A549 treated with CpdA at 1 μM for 4 hours (cell line): Measurements from ENCODE around the gene GPR155. TPM values are rescaled to one million over a fixed set of nuclear protein-coding genes. Genes with fewer than 3 reads are reported as not detected.

Experiments
- total RNA-seq: library from RNA; stranded (reverse); fragments of 200-300 nt; extraction: Qiagen RNA extraction; gene quantifications from 5 replicates; pipeline ENCODE4 v1.2.3, GENCODE V29; 2022; ENCODE audit warnings: low read depth

Gene GPR155, protein sequence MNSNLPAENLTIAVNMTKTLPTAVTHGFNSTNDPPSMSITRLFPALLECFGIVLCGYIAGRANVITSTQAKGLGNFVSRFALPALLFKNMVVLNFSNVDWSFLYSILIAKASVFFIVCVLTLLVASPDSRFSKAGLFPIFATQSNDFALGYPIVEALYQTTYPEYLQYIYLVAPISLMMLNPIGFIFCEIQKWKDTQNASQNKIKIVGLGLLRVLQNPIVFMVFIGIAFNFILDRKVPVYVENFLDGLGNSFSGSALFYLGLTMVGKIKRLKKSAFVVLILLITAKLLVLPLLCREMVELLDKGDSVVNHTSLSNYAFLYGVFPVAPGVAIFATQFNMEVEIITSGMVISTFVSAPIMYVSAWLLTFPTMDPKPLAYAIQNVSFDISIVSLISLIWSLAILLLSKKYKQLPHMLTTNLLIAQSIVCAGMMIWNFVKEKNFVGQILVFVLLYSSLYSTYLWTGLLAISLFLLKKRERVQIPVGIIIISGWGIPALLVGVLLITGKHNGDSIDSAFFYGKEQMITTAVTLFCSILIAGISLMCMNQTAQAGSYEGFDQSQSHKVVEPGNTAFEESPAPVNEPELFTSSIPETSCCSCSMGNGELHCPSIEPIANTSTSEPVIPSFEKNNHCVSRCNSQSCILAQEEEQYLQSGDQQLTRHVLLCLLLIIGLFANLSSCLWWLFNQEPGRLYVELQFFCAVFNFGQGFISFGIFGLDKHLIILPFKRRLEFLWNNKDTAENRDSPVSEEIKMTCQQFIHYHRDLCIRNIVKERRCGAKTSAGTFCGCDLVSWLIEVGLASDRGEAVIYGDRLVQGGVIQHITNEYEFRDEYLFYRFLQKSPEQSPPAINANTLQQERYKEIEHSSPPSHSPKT
- 0.24 to 0.77 TPM (median 0.29 TPM) in 5 replicates for total RNA-seq

DNA sequence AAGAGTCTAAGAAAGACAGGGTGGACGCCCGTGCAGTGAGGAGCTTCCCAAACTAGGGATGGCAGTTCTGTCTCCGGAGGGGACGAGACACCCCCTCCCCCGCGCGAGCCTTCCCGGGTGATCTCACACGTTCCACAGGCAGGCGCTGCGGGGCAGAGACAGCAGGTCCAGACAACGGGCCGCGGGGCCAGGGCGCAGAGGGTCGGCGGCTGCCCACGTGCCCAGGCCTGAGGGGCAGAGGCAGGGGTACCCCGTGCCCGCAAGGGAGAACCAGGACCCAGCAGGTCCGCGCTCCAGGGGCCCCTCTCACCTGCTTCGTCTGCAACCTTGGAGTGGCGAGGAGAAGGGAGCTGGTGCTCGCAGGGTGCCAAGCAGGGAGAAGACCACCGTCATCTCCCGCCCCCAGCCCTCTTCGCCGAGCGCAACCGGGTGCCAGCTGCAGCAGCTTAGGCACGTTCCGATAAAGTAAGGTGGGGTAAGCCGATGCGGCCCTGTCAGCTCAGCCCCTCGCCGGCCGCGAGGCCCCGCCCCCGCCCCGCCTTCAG is at the start of gene GPR155:
Gene GPR155 (minus strand): TSS at position 467 of the 545 bp plus-strand sequence. CDS start 5,073 bp downstream, outside the sequence.

DNA sequence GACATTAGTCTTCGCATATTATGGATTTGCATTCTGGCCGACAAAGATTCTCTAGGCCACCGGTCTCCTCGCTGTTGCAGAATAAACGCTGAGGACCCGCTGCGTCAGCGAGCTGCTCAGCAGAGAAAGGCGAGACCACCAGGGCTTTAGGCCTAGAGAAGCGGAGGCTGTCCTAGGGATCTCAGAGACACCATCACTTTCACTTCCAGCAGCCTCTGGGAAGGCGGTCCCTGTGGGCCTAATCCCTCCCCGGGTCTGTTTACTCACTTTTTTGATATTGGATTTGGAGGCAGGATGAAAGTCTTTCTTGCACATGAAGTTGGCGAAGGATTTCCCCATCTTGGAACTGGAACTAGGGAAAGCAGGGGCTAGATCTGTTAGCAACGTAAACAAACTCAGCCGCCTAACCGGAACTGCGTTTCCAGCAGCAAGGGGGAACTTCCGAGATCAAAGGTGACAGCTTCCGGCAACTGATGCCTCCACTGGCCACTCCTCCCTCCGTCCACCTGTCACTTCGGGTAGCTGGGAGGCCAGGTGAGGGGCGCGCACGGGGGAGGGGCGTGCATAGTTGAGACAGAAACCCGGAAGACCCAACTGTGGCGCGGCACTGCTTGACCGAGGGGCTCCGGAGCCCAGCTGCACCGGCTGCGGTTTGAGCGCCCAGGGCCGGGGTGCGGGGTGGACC is 91.4 kb downstream of the GPR155 start, which contains the start of gene SCRN3:
Gene SCRN3 (plus strand): TSS at position 447 of the 685 bp plus-strand sequence. CDS start 2,554 bp downstream, outside the sequence.

Other genes with a start within 250 kb of the GPR155 start
- 117 to 132 TPM (median 127 TPM) in 5 replicates for gene OLA1, start 238.5 kb downstream of the GPR155 start, total RNA-seq
- gene SP9, start 152.1 kb downstream of the GPR155 start, total RNA-seq = 2.4 to 4.0 TPM (median 3.3 TPM) in 5 replicates
- 12.9 to 17.1 TPM (median 14.0 TPM) in 5 replicates for gene SCRN3, start 91.3 kb downstream of the GPR155 start, total RNA-seq
- gene WIPF1, start 110.8 kb upstream of the GPR155 start, total RNA-seq = 12.8 to 23.4 TPM (median 19.3 TPM) in 5 replicates